IPS DF 6.9 (cell line): ENCODE measurements around the gene POU2AF1.

ENCODE experiments used
- DNase-seq: peaks from one replicate; pipeline ENCODE4 v3.0.0-alpha.2; 2013; ENCODE audit warnings: low read depth, low spot score
- H3K27ac ChIP-seq: one replicate; pipeline ENCODE4 v1.5.1; 2013; ENCODE audit warnings: low read length, control low read depth
- H3K27me3 ChIP-seq: 2 replicates; pipeline ENCODE4 v1.6.1; 2013; ENCODE audit warnings: mild to moderate bottlenecking, low read length; ENCODE audit not compliant: control insufficient read depth, insufficient read depth
- H3K36me3 ChIP-seq: 2 replicates; pipeline ENCODE4 v1.6.1; 2013; ENCODE audit warnings: low read length; ENCODE audit not compliant: control insufficient read depth, insufficient read depth
- H3K4me1 ChIP-seq: 2 replicates; pipeline ENCODE4 v1.6.1; 2013; ENCODE audit warnings: low read length; ENCODE audit not compliant: control insufficient read depth, insufficient read depth
- H3K4me3 ChIP-seq: 2 replicates; pipeline ENCODE4 v1.5.1; 2013; ENCODE audit warnings: mild to moderate bottlenecking, low read length
- H3K9me3 ChIP-seq: 2 replicates; pipeline ENCODE4 v1.6.1; 2013; ENCODE audit warnings: low read length, inconsistent platforms; ENCODE audit not compliant: control insufficient read depth, insufficient read depth
- WGBS: extraction: QIAGEN DNeasy Blood & Tissue Kit; methylation state at CpG from one replicate; pipeline ENCODE4 v1.1.7; 2013; ENCODE audit warnings: mixed read lengths, missing lambda C conversion rate; ENCODE audit not compliant: insufficient read length, insufficient coverage; 5-methylcytosine and 5-hydroxymethylcytosine counted together

The POU2AF1 gene

GRCh38 chr11:111353776-111354600, 25.1 kb downstream of the POU2AF1 start:
- H3K9me3 ChIP-seq, result no peaks in the 10 kb centered on the region
- H3K4me1 ChIP-seq, result no peaks in the 10 kb centered on the region
- H3K36me3 ChIP-seq, result no peaks in the 10 kb centered on the region
- WGBS, result 76% methylated on average over 1 of the region's 16 CpGs
- H3K27me3 ChIP-seq, result no peaks in the 10 kb centered on the region
- no peak overlapping the region for H3K4me3 ChIP-seq
- no peak overlapping the region for H3K27ac ChIP-seq
- DNase-seq, result no peak

GRCh38 chr11:111352935-111353710, 26.0 kb downstream of the POU2AF1 start:
- H3K27ac ChIP-seq, result no peak overlapping the region
- no CpG with 5 or more reads among the region's 8 CpGs for WGBS
- H3K36me3 ChIP-seq, result no peaks in the 10 kb centered on the region
- H3K4me1 ChIP-seq, result no peaks in the 10 kb centered on the region
- no peak for DNase-seq
- no peaks in the 10 kb centered on the region for H3K9me3 ChIP-seq
- H3K4me3 ChIP-seq, result no peak overlapping the region
- no peaks in the 10 kb centered on the region for H3K27me3 ChIP-seq

GRCh38 chr11:111352231-111352746, 26.8 kb downstream of the POU2AF1 start:
- no peak for DNase-seq
- no peaks in the 10 kb centered on the region for H3K4me1 ChIP-seq
- no peaks in the 10 kb centered on the region for H3K9me3 ChIP-seq
- no peak overlapping the region for H3K4me3 ChIP-seq
- no CpG with 5 or more reads among the region's 9 CpGs for WGBS
- no peak overlapping the region for H3K27ac ChIP-seq
- no peaks in the 10 kb centered on the region for H3K36me3 ChIP-seq
- H3K27me3 ChIP-seq, result no peaks in the 10 kb centered on the region

- Histone ChIP-seq H3K27me3 (no peaks in the 10 kb centered on the region), H3K36me3 (no peaks in the 10 kb centered on the region), H3K4me3 (no peak overlapping the region), H3K9me3 (no peaks in the 10 kb centered on the region), H3K27ac (no peak overlapping the region), H3K4me1 (no peaks in the 10 kb centered on the region)
- no peak for DNase-seq
- no CpG with 5 or more reads among the region's 10 CpGs for WGBS
These were observed 27.6 kb downstream of the POU2AF1 start for GRCh38 chr11:111351374-111352055.

GRCh38 chr11:111350811-111351210, 28.3 kb downstream of the POU2AF1 start:
- H3K4me3 ChIP-seq, result no peak overlapping the region
- no CpG with 5 or more reads among the region's 1 CpG for WGBS

GRCh38 chr11:111349191-111349695, 29.8 kb downstream of the POU2AF1 start:
- no peak overlapping the region for H3K4me3 ChIP-seq
- DNase-seq, result no peak
- no CpG with 5 or more reads among the region's 2 CpGs for WGBS
- no peaks in the 10 kb centered on the region for H3K4me1 ChIP-seq
- H3K27ac ChIP-seq, result no peak overlapping the region
- no peaks in the 10 kb centered on the region for H3K9me3 ChIP-seq
- H3K27me3 ChIP-seq, result no peaks in the 10 kb centered on the region
- H3K36me3 ChIP-seq, result no peaks in the 10 kb centered on the region

More at GRCh38 chr11:111350811-111351210, 28.3 kb downstream of the POU2AF1 start:
- H3K27ac ChIP-seq, result no peak overlapping the region
- no peak for DNase-seq
- H3K9me3 ChIP-seq, result no peaks in the 10 kb centered on the region
- H3K4me1 ChIP-seq, result no peaks in the 10 kb centered on the region
- H3K36me3 ChIP-seq, result no peaks in the 10 kb centered on the region
- H3K27me3 ChIP-seq, result no peaks in the 10 kb centered on the region

- H3K9me3 ChIP-seq, result no peaks in the 10 kb centered on the region
- H3K4me1 ChIP-seq, result no peaks in the 10 kb centered on the region
- H3K4me3 ChIP-seq, result no peak overlapping the region
- H3K27me3 ChIP-seq, result no peaks in the 10 kb centered on the region
- WGBS, result no CpG with 5 or more reads among the region's 3 CpGs
- no peaks in the 10 kb centered on the region for H3K36me3 ChIP-seq
- no peak overlapping the region for H3K27ac ChIP-seq
- no peak for DNase-seq
These were observed 30.9 kb downstream of the POU2AF1 start for GRCh38 chr11:111348147-111348546.

GRCh38 chr11:111347723-111348115, 31.4 kb downstream of the POU2AF1 start:
- no CpG with 5 or more reads among the region's 3 CpGs for whole genome bisulfite sequencing
- Histone ChIP-seq H3K27me3 (no peaks in the 10 kb centered on the region), H3K36me3 (no peaks in the 10 kb centered on the region), H3K4me3 (no peak overlapping the region), H3K9me3 (no peaks in the 10 kb centered on the region), H3K27ac (no peak overlapping the region), H3K4me1 (no peaks in the 10 kb centered on the region)
- no peak for DNase-seq

- no peak overlapping the region for H3K4me3 ChIP-seq
- H3K4me1 ChIP-seq, result no peaks in the 10 kb centered on the region
- DNase-seq, result no peak
- no peaks in the 10 kb centered on the region for H3K36me3 ChIP-seq
- no peaks in the 10 kb centered on the region for H3K9me3 ChIP-seq
- no peak overlapping the region for H3K27ac ChIP-seq
- H3K27me3 ChIP-seq, result no peaks in the 10 kb centered on the region
- no CpG with 5 or more reads among the region's 6 CpGs for WGBS
These were observed 31.9 kb downstream of the POU2AF1 start for GRCh38 chr11:111347002-111347722.
